Astrocyte of the spinal cord (primary cell): ENCODE measurements around the gene KLHL15.

Experiments
- DNase-seq: peaks from one replicate; pipeline ENCODE4 v3.0.0; 2011; ENCODE audit warnings: low read depth, low spot score
- H3K4me3 ChIP-seq: 2 replicates; pipeline ENCODE4 v1.5.1; 2011; ENCODE audit warnings: low read depth, mild to moderate bottlenecking, low read length, moderate library complexity
- CTCF ChIP-seq: IDR thresholded peaks from 2 replicates; pipeline ENCODE4 v1.5.1; 2012; ENCODE audit warnings: low read depth, mild to moderate bottlenecking, low read length, inconsistent platforms
- in situ Hi-C: cut with HindIII; loops from 2 replicates; pipeline ENCODE4 v1.10.0; 2017; ENCODE audit warnings: low sequenced_read_pairs

Gene KLHL15

GRCh38 chrX:23954396-23954795 is 72.6 kb downstream of the KLHL15 start:
- no peak for DNase-seq
- H3K4me3 ChIP-seq, result no peak overlapping the region
- in situ Hi-C loops, result no loop called here
- no peak for TF ChIP-seq CTCF

- DNase-seq, result no peak
- TF ChIP-seq CTCF, result no peak
- in situ Hi-C loops, result no loop called here
- no peak overlapping the region for H3K4me3 ChIP-seq
Measured at GRCh38 chrX:23953908-23954269, 73.1 kb downstream of the KLHL15 start.

GRCh38 chrX:23952984-23953907 is 73.7 kb downstream of the KLHL15 start:
- DNase-seq, result no peak
- in situ Hi-C loops, result no loop called here
- H3K4me3 ChIP-seq, result no peak overlapping the region
- no peak for TF ChIP-seq CTCF

- H3K4me3 ChIP-seq, result no peak overlapping the region
- in situ Hi-C loops, result no loop called here
- DNase-seq, result no peak
- TF ChIP-seq CTCF, result no peak
Measured at GRCh38 chrX:23952391-23952790, 74.6 kb downstream of the KLHL15 start.

- H3K4me3 ChIP-seq, result no peak overlapping the region
- DNase-seq, result no peak
- TF ChIP-seq CTCF, result no peak
- in situ Hi-C loops, result no loop called here
Measured at GRCh38 chrX:23945206-23945605, 81.8 kb downstream of the KLHL15 start.

- no peak for TF ChIP-seq CTCF
- in situ Hi-C loops, result no loop called here
- no peak overlapping the region for H3K4me3 ChIP-seq
- DNase-seq, result no peak
Measured at GRCh38 chrX:23944234-23944633, 82.8 kb downstream of the KLHL15 start.

- DNase-seq, result no peak
- in situ Hi-C loops, result no loop called here
- H3K4me3 ChIP-seq, result no peak overlapping the region
- TF ChIP-seq CTCF, result no peak
Measured at GRCh38 chrX:23939203-23939602, 87.8 kb downstream of the KLHL15 start.
